ENCODE measurements around the gene SHMT2. TPM values are rescaled to one million over a fixed set of nuclear protein-coding genes. Genes with fewer than 3 reads are reported as not detected.

The SHMT2 gene
- total RNA-seq, 1 experiment from 2014 or later = 297 TPM

- peaks cover 1% of the 10 kb centered on the region; the same call in 1 of the 2 replicates for H3K36me3 Mint-ChIP-seq
- POLR2A ChIA-PET = interaction anchor here (2.3 to 9.7 kb wide), 4 partner anchors 10 to 26 kb away, joined by 15 to 97 read pairs (median 30); partner anchors contain the start of gene SHMT2
- peak overlapping the region; percentile 84 for H3K4me3 Mint-ChIP-seq
- CTCF ChIA-PET = interaction anchor here (0.6 to 18.5 kb wide), 17 partner anchors 8 to 241 kb away, joined by 3 to 660 read pairs (median 5); partner anchors contain the start of genes INHBE, NXPH4, SHMT2 and STAC3
- no peaks in the 10 kb centered on the region for H3K9me3 Mint-ChIP-seq
- peaks cover 66% of the 10 kb centered on the region for H3K4me1 Mint-ChIP-seq
- peaks cover 89% of the 10 kb centered on the region for H3K27me3 Mint-ChIP-seq (ENCODE audit: low read depth)
- H3K27ac Mint-ChIP-seq = no peak overlapping the region
- ATAC-seq (no peak), DNase-seq (ENCODE audit: low spot score) (no peak)
- TF ChIP-seq SMAD3 (CRISPR knock-in tag; IDR thresholded peaks at IDR 0.05; ENCODE audit: borderline replicate concordance) = no peak
- no peak for TF ChIP-seq CTCF (IDR thresholded peaks at IDR 0.05)
Measured at GRCh38 chr12:57239587-57240065, 10.1 kb downstream of the SHMT2 start.

- ATAC-seq (no peak), DNase-seq (ENCODE audit: low spot score) (peak; percentile 52)
- Mint-ChIP-seq H3K27me3 (ENCODE audit: low read depth) (peaks cover 91% of the 10 kb centered on the region), H3K27ac (no peak overlapping the region), H3K4me3 (peak overlapping the region; percentile 84), H3K9me3 (no peaks in the 10 kb centered on the region), H3K4me1 (peaks cover 68% of the 10 kb centered on the region), H3K36me3 (no peaks in the 10 kb centered on the region)
- CTCF ChIA-PET = interaction anchor here (0.5 to 18.5 kb wide), 16 partner anchors 11 to 219 kb away, joined by 3 to 660 read pairs (median 4); partner anchors contain the start of genes GLI1, INHBE, LRP1 and NXPH4
- TF ChIP-seq ZNF416 (CRISPR knock-in tag; IDR thresholded peaks at IDR 0.05) (0 out of 2 replicates have a peak, but pooled peaks have one; percentile 35), MAX (CRISPR knock-in tag; IDR thresholded peaks at IDR 0.05) (peak; percentile 49; the same call in 1 of the 2 replicates), ZNF671 (CRISPR knock-in tag; IDR thresholded peaks at IDR 0.05) (no peak), GABPB1 (CRISPR knock-in tag; IDR thresholded peaks at IDR 0.05) (peak; percentile 97), PRDM15 (CRISPR knock-in tag; IDR thresholded peaks at IDR 0.05) (no peak), TEAD4 (CRISPR knock-in tag; IDR thresholded peaks at IDR 0.05) (0 out of 2 replicates have a peak, but pooled peaks have one; percentile 34), TP53 (CRISPR knock-in tag; IDR thresholded peaks at IDR 0.05) (0 out of 2 replicates have a peak, but pooled peaks have one; percentile 51), ZBTB21 (CRISPR knock-in tag; IDR thresholded peaks at IDR 0.05; ENCODE audit: borderline replicate concordance) (no peak)
- POLR2A ChIA-PET = interaction anchor here (0.7 to 9.7 kb wide), 5 partner anchors 8 to 215 kb away, joined by 3 to 97 read pairs (median 18); partner anchors contain the start of genes INHBE and SHMT2
Measured at GRCh38 chr12:57240066-57240921, 10.8 kb downstream of the SHMT2 start.

- POLR2A ChIA-PET = interaction anchor here (0.7 to 9.7 kb wide), 6 partner anchors 9 to 214 kb away, joined by 3 to 97 read pairs (median 28); partner anchors contain the start of genes INHBE and SHMT2
- Mint-ChIP-seq H3K4me3 (peak overlapping the region; percentile 84), H3K27ac (no peak overlapping the region), H3K4me1 (peaks cover 66% of the 10 kb centered on the region), H3K36me3 (no peaks in the 10 kb centered on the region), H3K27me3 (ENCODE audit: low read depth) (peaks cover 84% of the 10 kb centered on the region), H3K9me3 (no peaks in the 10 kb centered on the region)
- peak; percentile 71 for DNase-seq (ENCODE audit: low spot score)
- peak; percentile 6 for ATAC-seq
- CTCF ChIA-PET = interaction anchor here (0.5 to 18.5 kb wide), 14 partner anchors 10 to 218 kb away, joined by 3 to 660 read pairs (median 4); partner anchors contain the start of genes GLI1, INHBE, LRP1 and NXPH4
- no peak for TF ChIP-seq ZNF423 (CRISPR knock-in tag; IDR thresholded peaks at IDR 0.05)
- TF ChIP-seq SMAD3 (CRISPR knock-in tag; IDR thresholded peaks at IDR 0.05; ENCODE audit: borderline replicate concordance) = no peak
- no peak for TF ChIP-seq ZNF281 (CRISPR knock-in tag; IDR thresholded peaks at IDR 0.05)
- TF ChIP-seq EMX1 (CRISPR knock-in tag; IDR thresholded peaks at IDR 0.05) = no peak
- no peak for TF ChIP-seq OVOL2 (CRISPR knock-in tag; IDR thresholded peaks at IDR 0.05; ENCODE audit: borderline replicate concordance)
- TF ChIP-seq PRDM15 (CRISPR knock-in tag; IDR thresholded peaks at IDR 0.05) = no peak
- no peak for TF ChIP-seq CREB1 (CRISPR knock-in tag; IDR thresholded peaks at IDR 0.05)
- TF ChIP-seq MYBL2 (CRISPR knock-in tag; IDR thresholded peaks at IDR 0.05) = no peak
Measured at GRCh38 chr12:57240926-57241401, 11.5 kb downstream of the SHMT2 start.
